GM12872 (cell line): ENCODE data around the gene MRPL51.

ENCODE experiments used
- CTCF ChIP-seq: IDR thresholded peaks from 3 replicates; pipeline ENCODE4 v1.5.1; 2011; ENCODE audit warnings: low read depth, mild to moderate bottlenecking, low read length, moderate library complexity; ENCODE audit not compliant: insufficient read depth

The MRPL51 gene

DNA sequence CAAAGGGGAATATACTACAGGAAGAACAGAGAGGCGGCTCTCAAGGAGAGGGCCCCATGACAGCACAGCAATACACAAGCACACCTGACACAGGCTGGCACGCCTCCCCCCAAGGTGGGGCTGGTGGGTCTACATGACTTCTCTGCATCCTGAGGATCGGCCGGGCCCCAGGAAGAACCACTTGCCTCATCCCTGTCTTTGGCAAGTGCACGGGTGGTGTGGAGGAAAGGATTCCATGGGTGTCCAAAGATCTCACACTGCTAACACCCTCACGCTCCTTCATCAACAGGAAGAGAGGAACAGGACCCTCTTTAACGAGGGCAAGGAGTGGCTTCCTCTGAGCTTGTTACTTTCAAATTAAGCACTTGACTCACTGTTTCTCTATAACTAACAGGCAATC, 29.8 kb downstream of the MRPL51 start:
- TF ChIP-seq CTCF = no peak

GRCh38 chr12:6462234-6462995, 30.6 kb downstream of the MRPL51 start:
- no peak for TF ChIP-seq CTCF

DNA sequence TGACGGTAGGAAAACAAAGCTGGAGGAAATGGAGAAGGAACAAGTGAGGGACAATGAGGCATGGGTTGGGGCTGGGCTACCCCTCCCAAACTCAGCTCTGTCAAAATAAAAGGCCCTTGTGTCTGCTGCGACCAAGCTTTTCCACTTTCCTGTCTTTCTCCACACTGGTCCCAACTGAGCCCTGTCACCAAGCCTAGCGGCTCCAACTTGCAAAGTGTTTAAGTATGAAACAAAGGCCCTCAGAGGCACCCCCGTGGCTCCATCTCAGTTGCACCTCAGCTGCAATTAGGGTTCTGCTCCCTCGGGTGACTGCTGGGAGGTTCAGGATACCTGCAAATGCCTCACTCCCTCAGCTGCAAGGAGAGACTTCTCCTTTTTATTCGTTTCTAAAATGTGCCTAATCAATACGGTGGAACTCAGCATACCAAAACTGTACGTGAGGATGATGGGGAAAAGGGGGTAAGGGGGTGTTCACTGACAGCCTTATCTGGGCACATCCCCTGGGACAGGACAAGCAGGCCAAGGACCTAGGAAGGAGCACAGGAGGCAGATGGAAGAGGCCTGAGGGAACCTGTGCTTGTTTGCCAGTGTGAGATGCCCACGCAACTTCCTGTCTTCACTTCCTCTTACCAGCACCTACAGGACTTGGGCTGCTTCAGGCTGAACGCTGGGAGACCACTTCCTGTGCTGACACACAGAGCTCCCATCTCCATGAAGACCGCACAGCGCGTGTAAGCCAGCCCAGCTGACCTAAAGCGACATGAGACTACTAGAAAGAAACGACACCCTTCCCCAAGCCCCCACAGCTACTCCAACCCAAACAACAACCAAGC, 31.4 kb downstream of the MRPL51 start:
- TF ChIP-seq CTCF = no peak

DNA sequence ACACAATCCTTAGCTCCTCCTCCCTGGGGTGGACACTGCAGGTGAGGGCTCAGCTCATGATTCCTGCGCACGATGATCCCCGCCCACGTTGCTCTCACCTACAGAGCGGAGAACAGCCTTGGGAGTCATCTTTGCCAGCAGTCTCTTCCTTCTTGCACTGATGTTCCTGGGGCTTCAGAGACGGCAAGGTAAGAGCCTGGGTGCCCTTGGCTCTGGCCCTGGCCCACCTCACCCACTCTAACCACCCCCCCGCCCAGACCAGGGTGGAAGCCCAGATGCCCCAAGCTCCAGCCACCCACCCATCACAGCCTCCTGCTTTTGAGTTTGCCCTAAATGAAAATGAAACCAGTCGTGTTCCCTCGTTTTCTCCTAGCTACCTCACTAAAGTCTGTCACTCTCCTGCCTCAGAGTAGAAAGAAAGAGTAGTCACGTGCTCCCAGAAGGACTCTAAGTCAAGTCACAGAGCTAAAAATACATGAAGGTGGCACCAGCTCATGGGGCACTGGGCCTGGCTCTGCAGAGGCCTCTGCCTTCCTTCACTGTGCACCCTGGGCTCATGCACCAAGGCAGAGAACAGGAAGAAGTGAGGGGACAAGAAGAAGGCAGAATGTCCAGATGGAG, 32.2 kb downstream of the MRPL51 start:
- no peak for TF ChIP-seq CTCF

- no peak for TF ChIP-seq CTCF
Measured at GRCh38 chr12:6459004-6459337, 34.1 kb downstream of the MRPL51 start.

DNA sequence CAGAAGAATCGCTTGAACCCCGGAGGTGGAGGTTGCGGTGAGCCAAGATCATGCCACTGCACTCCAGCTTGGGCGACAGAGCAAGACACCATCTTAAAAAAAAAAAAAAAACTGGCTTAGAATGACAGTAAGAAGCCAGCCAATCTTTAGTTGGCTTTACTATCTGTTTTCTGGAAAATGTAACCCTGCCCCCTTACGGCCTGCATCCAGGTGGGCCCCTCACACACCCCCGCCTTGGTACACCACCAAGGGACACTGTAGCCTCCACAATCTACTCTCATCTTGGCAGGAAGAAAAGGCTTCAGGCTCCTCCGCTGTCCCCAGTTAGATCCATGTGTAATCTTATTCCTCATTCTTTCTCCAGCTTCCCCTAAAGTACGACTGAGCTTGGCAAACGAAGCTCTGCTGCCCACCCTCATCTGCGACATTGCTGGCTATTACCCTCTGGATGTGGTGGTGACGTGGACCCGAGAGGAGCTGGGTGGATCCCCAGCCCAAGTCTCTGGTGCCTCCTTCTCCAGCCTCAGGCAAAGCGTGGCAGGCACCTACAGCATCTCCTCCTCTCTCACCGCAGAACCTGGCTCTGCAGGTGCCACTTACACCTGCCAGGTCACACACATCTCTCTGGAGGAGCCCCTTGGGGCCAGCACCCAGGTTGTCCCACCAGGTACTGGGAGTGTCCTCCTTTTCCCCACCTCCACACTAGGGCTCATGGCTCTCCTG, 34.6 kb downstream of the MRPL51 start:
- no peak for TF ChIP-seq CTCF
